ENCODE measurements around the gene STC2.

DNA sequence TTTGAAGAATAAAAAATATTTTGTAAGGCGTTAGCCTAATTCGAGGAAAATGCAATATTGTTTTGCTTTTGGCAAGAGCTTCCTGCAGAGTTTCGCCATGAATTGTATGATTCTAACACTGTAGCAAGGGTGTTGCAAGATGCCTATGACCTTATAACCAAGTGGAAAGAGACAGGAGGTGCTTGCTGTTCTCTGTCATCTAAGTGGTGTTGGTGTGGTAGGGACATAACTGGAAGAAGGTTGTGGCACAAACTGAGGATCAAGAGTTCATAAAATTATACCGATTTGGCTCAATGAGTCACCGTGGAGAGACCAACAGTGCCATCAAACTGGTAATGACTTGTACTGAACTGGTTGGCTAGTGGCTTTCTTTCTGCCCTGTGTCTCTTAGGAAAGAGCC is 6.3 kb downstream of the STC2 start:
- TF ChIP-seq, protein P1, sequence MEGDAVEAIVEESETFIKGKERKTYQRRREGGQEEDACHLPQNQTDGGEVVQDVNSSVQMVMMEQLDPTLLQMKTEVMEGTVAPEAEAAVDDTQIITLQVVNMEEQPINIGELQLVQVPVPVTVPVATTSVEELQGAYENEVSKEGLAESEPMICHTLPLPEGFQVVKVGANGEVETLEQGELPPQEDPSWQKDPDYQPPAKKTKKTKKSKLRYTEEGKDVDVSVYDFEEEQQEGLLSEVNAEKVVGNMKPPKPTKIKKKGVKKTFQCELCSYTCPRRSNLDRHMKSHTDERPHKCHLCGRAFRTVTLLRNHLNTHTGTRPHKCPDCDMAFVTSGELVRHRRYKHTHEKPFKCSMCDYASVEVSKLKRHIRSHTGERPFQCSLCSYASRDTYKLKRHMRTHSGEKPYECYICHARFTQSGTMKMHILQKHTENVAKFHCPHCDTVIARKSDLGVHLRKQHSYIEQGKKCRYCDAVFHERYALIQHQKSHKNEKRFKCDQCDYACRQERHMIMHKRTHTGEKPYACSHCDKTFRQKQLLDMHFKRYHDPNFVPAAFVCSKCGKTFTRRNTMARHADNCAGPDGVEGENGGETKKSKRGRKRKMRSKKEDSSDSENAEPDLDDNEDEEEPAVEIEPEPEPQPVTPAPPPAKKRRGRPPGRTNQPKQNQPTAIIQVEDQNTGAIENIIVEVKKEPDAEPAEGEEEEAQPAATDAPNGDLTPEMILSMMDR (IDR thresholded peaks at IDR 0.05), result no peak
- no peak for TF ChIP-seq POLR2A (IDR thresholded peaks at IDR 0.05)
